GM21737 (cell line): ENCODE measurements around the gene TEKT3.

Experiments used
- ATAC-seq: cut with Tn5 transposase; IDR thresholded peaks from one replicate; pipeline ENCODE4 v1.9.1; 2021; ENCODE audit warnings: mild to moderate bottlenecking, moderate library complexity; ENCODE audit not compliant: unreplicated experiment

The TEKT3 gene

DNA sequence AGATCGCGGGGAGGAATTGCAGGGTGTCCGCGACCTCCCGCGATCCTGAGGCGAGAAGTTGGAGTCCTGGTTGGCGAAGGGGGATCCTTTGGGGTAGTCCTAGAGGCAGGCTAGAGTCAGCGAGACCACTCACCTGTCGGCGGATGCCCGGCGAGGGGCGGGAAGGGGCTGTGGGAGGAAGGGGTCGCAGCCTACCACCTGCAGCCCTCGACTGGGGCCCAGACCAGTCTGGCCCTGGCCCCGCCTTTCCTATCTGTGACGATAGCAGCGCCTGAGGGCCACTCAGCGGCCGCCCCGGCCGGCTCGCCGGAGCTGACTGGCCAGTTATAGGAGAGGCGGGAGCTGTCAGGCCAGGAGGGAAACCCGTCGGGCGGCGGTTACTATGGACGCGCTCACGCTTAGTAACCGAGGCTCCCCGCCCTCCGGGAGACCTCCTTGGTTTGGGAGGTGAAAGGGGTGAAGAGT, at the start of gene TEKT3:
Gene TEKT3 (minus strand): TSS at position 213 of the 465 bp plus-strand sequence. CDS start 10,012 bp downstream, outside the sequence.
- no peak for ATAC-seq

DNA sequence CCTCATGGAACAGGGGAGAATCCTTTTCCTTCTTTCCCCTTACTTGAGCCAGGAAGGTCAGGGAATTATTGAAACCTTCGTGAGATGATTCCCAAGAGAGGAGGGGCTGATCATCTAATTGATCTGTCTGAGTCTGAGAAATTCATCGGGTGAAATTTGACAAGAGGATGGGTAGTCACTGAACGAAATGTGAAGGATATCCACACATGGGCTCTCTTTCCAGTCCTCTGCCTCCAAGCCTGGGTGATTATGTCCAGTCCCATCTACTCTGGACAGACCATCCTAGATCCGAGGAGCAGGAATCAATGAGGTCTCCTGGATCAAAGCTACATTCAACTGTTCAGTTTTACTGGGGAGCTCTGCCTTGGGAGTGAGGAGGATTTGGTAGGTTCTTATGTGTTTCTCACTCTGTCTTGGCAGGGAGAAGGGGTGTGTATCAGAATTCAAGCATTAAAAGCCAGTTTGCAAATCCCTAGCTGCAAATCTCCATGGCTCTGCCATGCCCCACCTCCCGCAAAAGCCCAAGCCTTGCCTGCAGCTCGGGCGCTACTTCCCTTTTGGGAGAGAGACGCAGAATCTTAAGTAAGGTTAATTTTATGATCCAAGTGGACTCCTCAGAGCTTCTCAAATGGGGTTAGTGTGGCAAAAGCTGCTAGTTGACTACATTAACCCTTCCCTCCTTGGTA, 47.1 kb upstream of the TEKT3 start:
- no peak for ATAC-seq

DNA sequence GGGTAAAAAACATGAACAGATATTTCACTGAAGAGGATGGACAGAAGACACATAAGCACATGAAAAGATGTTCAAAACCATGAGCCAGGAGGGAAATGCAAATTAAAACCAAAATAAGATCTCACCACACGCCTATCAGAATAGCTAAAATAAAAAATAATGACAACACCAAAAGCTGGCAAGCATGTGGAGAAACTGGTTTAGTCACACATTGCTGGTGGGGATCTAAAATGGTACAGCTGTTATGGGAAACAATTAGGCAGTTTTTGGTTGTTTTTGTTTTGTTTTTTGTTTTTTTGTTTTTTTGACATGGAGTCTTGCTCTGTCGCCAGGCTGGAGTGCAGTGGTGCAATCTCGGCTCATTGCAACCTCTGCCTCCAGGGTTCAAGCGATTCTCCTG, 44.7 kb upstream of the TEKT3 start:
- ATAC-seq, result no peak

DNA sequence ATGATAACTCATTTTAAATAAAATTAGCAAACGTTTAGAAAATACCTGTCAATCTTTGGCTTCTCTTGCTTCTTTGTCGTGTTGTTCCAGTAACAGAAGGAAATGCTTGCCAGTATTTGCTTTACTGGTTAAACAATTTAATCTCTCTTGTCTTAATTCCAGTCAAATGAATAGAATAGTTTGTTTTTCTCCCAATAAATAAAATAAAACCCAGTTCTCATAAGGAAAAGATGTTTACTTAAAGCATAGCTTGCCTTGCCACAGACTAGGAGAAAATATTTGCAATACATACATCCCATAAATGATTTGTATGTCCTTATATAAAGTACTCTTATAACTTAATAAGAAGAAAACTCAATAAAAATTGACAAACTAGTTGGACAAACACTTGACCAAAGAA, 43.9 kb upstream of the TEKT3 start:
- ATAC-seq, result no peak

DNA sequence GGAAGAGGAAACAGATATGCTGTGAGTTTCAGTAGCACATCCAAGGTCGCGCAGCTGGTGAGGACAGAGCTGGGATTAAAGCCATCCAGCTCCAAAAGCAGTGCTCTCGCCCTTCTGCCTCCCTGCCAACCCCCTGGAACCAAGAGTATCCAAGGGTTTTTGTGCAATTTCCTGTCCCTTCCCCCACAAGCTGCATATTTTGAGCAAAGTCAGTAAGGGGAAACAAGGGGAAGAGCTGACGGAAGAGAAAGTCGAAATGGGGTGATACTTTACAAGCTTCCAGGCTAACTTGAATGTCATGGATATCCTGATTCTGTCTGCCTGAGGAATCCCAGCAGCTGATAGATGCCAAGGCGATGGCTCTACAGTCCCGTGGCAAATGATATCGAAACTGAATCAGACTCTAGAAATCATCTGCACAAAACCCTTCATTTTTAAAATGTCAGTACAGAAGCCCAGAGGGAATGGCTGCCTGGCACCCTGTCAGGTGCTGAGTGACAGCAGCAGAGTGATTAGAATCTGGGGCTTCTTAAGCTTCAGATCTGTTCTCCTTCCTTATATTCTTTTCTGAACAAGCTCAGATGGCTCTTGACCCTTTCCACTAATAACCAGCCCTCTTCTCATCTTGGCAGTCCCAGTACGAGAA, 42.9 kb upstream of the TEKT3 start:
- ATAC-seq, result no peak

DNA sequence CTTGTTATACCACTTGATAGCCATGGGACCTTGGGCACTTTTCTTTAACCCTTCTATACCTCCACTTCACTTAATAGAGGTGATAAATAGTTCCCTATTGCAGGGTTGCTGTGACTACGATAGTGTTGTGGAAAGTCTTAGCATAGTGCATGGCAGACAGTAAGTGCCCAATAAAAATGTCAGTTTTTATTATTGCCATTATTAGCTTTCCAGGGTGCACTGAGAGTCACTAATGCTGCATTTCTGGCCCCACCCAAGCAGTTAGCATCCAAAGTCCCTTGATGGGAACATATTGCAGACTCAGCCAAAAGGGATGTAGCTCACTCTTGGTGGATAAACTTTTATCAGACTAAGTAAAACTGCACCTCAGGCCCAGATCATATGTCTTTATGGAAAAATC, 41.5 kb upstream of the TEKT3 start:
- ATAC-seq, result no peak

DNA sequence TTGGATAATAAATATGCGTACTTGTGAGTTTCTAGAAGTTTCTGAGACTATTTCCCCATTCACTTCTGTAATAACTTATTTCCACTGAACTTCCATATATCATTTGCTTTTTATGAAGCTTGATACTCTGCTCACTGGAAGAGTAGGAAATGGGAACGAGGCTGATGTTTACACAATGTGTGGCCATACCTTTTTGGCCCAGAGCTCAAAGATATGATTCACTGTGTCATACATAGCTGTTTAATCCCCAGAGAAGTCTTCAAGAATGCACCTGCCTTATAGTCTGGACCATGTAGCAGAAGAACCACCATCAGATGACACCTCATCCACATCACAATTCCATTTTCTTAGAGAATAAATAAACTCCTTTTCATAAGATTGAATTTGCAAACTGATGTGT, 40.3 kb upstream of the TEKT3 start:
- no peak for ATAC-seq

DNA sequence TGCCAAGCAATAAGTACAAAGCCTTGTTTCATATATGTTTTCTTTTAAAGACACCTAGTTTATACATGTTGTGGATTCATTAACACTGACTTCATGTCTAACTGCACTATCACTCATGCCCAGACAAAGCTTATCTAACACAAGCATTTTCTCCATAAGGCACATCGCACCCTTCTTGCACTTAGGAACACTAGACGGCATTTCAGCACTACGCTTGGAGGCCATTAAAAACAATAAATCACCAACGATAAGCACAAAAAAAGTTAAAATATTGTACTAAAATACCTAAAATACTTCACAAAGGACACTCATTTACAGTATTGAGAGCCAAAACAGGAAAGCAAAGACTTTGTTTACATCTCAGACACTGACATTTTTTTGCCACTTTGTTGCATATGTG, 39.0 kb upstream of the TEKT3 start:
- ATAC-seq, result no peak

DNA sequence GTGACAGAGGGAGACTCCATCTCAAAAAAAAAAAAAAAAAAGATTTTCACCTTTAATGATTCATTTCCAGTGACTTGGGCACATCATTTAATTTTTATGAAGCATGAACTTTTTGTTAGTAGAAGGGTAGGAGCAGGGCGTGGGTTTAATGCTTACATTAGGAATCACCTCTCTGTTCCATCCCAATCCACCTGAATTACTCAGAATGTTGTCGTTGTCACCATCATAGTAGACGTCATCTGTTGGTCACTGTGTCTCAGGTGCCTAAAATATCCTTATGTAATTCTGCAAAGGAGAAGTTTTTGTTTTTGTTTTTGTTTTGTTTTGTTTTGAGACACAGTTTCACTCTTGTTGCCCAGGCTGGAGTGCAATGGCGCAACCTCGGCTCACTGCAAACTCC, 38.3 kb upstream of the TEKT3 start:
- ATAC-seq, result no peak

DNA sequence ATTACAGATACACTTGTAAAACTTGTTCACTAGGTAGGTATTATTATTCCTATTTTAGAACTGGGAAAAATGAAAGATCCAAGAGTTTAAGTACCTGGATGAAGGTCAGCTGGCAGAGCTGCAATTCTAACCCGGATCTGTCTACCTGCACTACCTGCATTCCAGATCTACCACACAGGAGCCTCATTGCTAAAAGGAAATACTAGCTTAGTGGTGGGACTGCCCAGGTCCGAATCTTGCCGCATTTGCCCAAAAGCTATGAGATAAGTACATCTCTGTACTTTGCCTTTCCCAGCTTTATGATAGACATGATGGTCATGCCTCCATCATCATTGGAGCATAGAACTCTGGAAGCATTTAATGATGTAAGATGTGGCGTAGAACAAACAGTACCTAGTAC, 36.8 kb upstream of the TEKT3 start:
- no peak for ATAC-seq

DNA sequence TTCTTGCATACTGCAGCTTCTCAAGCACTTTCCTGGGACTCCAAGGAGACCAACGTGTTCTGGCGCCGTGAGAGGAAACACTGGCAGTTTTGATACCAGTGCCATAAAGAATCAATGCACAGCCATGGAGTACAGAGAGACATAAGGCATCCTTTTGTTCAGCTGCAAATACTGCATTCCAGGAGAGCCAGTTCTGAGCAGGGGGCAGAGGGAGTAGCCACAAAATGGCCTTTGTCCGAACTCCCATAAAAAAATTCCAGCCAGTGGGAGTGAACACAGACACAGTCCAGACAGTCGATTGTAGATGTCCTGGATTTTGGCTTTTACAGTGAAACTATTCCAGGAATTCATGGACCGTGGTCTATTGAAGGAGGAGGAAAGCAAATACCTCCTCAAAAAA, 36.2 kb upstream of the TEKT3 start:
- ATAC-seq, result no peak

DNA sequence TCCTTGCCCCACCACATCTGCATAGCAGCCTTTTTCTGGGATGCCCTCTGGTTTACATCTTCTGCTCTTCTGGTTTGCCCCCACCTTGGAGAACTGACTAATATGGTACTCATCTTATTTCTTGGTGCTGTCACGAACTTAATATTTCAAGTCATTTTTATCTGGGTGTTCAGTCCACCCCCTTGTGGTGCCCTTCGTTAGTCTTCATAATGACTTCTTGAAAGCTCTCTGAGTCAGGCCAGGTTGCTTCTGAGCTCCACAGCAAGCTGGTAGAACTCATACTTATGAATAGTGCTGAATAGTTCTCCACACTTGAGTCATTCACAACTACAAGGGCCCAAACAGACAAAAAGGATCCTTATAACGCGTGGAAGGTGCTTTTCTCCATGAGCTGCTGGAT, 35.8 kb upstream of the TEKT3 start:
- no peak for ATAC-seq

DNA sequence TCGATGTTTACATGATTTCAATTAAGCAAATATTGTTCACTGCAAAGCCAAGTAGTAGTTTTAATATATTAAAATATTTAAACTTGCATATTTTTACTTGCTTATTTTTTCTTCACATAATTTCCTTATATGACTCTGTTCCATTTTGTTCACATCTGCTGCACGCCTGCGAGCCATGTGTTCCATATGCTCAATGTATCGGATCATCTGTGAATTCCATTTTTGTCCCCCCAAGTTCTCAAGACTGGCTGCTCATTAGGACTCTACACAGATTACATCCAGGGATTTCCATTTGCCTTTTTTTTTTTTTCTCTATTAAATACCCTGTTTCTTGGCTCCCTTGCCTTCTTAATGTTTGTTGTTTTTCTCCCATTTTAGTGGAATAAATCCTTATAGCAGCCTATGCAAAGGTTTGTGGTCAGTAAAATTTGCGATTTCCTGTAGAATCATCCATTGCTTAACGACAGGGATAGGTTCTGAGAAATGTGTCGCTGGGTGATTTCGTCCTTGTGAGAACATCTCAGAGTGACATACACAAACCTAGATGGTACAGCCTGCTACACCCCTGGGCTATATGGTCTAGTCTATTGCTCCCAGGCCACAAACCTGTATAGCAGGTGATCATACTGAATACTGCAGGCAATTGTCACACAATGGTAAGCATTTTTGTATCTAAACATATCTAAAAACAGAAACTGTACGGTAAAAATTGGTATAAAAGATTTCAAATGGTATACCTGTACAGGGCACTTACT, 30.2 kb upstream of the TEKT3 start:
- no peak for ATAC-seq

DNA sequence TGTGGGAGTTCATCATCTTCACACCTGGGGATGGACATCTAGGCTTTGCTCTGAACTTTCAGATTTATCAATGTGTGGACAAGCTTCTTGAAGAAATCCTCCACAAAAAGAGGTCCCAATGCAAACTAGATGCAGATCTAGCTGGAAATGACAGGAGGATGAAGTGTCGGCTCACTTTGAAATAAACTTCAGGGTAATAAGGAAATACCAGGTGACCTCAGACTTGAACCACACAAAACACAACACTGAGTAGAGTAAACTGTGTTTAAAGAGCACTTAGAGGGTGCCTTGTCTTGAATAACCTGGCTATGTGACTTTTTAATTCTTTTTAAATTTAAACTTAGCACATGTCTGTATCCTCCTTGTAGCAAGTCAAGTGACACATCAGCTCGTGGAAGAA, 27.2 kb upstream of the TEKT3 start:
- no peak for ATAC-seq

DNA sequence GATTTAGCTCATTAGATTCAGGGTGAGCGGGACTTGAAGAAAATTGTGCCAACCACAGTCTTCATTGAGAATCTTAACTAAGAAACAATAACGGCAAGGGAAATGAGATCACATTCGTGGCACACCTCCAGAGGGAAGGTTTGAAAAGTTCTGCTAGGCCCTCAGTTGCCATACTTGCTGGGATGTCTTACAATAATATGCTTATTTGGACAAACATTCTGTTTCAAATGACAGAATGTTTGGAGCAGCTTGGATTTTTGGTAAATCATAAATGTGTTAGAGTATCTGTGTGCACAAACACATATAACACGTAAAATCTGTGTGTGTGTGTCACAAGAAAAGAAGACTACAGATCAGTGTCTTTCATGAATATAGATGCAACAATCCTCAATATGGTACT, 24.6 kb upstream of the TEKT3 start:
- no peak for ATAC-seq

DNA sequence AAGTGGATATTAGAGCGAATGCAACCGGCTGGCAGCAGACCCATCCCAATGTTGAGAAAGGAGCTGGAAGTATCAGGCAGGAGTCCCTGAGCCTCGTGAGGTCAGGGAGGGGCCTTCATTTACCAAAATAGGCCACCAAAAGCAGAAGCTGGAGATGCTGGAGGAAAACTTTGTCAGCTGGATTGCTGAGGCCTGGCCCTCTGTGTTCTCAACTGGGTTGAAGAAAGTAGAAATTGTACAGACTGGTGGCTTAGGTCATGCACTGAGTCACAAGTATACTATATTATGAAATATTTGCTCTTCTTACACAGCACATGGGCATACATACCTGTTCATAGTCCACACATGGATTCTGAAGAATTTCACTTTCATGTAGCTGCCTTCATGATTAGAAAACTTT, 23.2 kb upstream of the TEKT3 start:
- no peak for ATAC-seq

DNA sequence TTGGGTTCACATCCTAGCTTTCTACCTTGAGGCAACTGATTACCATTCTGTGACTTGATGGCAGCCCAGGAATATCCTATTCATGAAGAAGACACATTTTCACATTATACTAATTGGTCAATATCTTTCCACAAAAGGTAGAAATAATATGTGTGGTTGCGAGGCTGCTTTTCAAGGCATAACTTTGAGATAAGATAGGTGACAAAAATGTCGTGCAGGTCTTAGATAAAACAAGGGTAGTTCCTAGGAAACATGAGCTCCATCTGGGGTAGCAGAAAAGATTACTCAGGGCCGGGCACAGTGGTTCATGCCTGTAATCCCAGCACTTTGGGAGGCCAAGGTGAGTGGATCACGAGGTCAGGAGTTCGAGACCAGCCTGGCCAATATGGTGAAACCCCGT, 22.3 kb upstream of the TEKT3 start:
- no peak for ATAC-seq

DNA sequence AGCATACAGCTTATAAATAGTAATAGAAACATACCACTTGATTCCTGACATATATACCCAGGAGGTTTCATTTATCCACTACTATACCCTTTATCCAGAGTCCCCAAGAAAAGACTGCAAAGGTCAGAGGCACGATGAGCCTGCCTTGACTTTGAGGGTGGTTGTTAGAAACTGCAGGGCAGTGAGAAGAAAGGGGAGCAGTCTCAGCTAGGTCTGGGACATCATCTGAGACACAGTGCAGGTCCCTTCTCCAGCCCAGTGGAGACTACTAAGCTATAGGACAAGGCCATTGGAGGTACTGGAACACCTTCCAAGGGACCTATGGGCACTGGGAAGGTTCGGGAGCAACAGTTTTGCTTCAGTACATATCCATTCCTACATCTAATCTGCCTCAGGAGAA, 20.2 kb upstream of the TEKT3 start:
- no peak for ATAC-seq

DNA sequence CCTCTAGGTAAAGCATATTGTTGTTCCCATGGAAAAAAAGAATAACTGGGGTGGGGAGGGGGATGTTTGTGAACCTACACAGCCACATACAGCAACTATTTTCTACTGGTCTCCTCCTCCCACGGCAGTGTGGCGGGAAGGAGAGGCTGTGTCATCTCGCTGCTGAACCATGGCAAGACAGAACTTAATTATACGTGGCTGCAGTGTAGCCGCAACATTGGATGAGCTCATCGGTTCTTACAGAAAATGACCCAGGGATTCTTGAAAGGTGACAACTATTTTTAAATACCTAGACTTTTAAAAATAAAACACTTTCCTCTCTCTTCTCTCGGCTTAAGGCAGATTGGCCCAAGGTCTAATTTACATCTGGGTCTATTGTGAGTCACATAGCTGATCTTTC, 19.8 kb upstream of the TEKT3 start:
- no peak for ATAC-seq

DNA sequence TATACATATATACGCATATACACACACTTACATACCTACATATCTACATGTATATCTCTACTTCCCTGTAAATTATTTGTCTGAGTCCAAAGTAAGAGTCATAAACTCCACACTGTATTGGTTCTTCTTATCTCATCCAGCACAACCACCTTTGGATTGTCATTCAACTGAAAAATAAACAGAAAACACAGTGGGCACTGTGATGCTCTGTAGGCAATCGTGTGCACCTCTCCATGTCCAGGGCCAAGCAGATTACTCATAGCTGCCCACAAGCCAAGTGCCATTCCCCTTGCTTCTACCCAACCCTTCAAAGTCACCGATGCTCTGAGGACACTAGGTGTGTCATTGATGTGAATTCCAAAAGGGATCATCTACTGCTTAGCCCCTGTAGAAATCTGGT, 12.9 kb upstream of the TEKT3 start:
- ATAC-seq, result no peak

DNA sequence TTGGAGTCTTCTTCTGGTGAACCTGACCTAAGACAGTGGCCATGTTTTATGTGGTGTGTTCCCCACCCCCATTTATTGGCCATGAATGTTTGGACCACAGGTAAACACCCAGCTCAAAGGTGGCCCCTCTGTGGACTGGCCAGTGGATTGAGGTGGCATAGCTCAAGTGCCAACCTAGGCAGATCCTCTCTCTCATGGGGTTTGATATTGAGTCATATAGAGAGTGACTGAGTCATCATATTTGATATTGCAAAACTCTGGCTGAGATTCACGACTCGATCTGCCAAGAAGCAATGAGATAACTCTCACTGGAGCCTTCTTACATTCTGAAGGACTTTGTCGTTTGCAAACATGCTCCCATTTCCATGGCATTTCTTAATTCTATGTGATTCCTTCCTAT, 10.5 kb upstream of the TEKT3 start:
- ATAC-seq, result no peak

DNA sequence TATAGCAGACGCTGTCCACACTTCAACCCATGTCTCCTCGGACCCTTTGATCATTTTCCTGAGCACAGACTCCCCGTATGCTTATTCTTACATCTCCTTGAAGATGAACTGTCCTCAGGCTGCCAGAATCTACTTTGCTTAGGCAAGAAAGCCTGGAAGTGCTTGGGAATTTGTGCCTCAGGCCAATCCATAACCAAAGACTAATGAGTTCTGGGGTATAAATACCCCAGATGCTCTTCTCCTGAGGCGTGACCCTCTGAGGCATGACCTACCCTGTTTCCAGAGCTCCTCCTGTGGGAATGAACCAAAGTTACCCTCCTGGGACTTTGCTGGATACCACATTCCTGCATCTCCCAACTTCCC, 10.1 kb upstream of the TEKT3 start:
- no peak for ATAC-seq
